B cell (primary cell): ENCODE measurements around the gene MRPL23. TPM values are rescaled to one million over a fixed set of nuclear protein-coding genes. Genes with fewer than 3 reads are reported as not detected.

Experiments
- ATAC-seq: fragments of 200-7000 bp; cut with Tn5 transposase; one replicate; pipeline ENCODE4 v1.10.0; 2021; ENCODE audit warnings: low read depth, mild to moderate bottlenecking, moderate number of reproducible peaks, moderate library complexity
- CTCF ChIA-PET: fragments of 350-600 bp; sonication (Branson Sonifier 250); formaldehyde crosslinking; loops from one replicate; lab custom pipeline; 2021; ENCODE audit warnings: antibody characterized with exemption, inconsistent platforms; lab: Charles Lee
- POLR2A ChIA-PET: fragments of 350-600 bp; sonication (Branson Sonifier 250); formaldehyde crosslinking; loops from one replicate; lab custom pipeline; 2021; ENCODE audit warnings: antibody characterized with exemption; lab: Charles Lee
- DNase-seq: peaks from one replicate; pipeline ENCODE4 v3.0.0; 2013
- H2AFZ ChIP-seq: 2 replicates; pipeline ENCODE4 v1.6.1; 2012; ENCODE audit warnings: mild to moderate bottlenecking, low read depth, low read length; ENCODE audit not compliant: insufficient read depth, poor library complexity, severe bottlenecking
- H3K27ac ChIP-seq, 2 donors: 1 replicate in 1 of 2; 2 replicates in 1 of 2; pipeline ENCODE4 v1.5.1; 2012 to 2013; ENCODE audit warnings: low read length in 2 of 2, mild to moderate bottlenecking in 2 of 2, moderate library complexity in 1 of 2
- H3K27me3 ChIP-seq, 4 experiments: fragments of 200-600 bp in 1 of 4; sonication (generic) in 1 of 4; replicated peaks in 1 of 4; 1 replicate in 2 of 4; 2 replicates in 2 of 4; pipeline versions ENCODE4 v1.6.1 to v1.7.0; 2013 to 2016; ENCODE audit warnings: low read length in 3 of 4, mild to moderate bottlenecking in 2 of 4, mixed read lengths in 1 of 4, moderate library complexity in 1 of 4; ENCODE audit not compliant: insufficient read depth in 4 of 4, control insufficient read depth in 3 of 4; ENCODE audit errors: control extremely low read depth in 1 of 4
- H3K36me3 ChIP-seq, 2 experiments: replicated peaks in 1 of 2; 1 replicate in 1 of 2; 2 replicates in 1 of 2; pipeline versions ENCODE4 v1.6.1 to v1.7.1; 2013; ENCODE audit warnings: low read length in 1 of 2; ENCODE audit not compliant: insufficient read depth in 2 of 2, control insufficient read depth in 1 of 2; ENCODE audit errors: control extremely low read depth in 1 of 2, extremely low read depth in 1 of 2
- H3K4me1 ChIP-seq, 2 donors: fragments of 200-600 bp in 1 of 2; sonication (generic) in 1 of 2; 1 replicate in 1 of 2; 2 replicates in 1 of 2; pipeline versions ENCODE4 v1.5.1 to v1.6.1; 2013 to 2017; ENCODE audit warnings: low read length in 2 of 2; ENCODE audit not compliant: control insufficient read depth in 2 of 2, insufficient read depth in 2 of 2
- H3K4me2 ChIP-seq: replicated peaks from 2 replicates; pipeline ENCODE3; 2012; ENCODE audit warnings: mild to moderate bottlenecking, low read depth, low read length; ENCODE audit not compliant: poor library complexity, severe bottlenecking
- H3K4me3 ChIP-seq, 5 experiments: fragments of 200-600 bp in 1 of 5; sonication (generic) in 1 of 5; 1 replicate in 3 of 5; 2 replicates in 2 of 5; pipeline versions ENCODE4 v1.5.1 to v1.7.0; 2011 to 2016; ENCODE audit warnings: low read length in 4 of 5, mild to moderate bottlenecking in 4 of 5, low read depth in 2 of 5, control low read depth in 1 of 5, moderate library complexity in 1 of 5; ENCODE audit not compliant: insufficient read depth in 1 of 5; ENCODE audit errors: control extremely low read depth in 1 of 5, extremely low read depth in 1 of 5
- H3K79me2 ChIP-seq: fragments of 200-600 bp; sonication (generic); one replicate; pipeline ENCODE4 v1.6.0; 2016; ENCODE audit warnings: low read length; ENCODE audit not compliant: control insufficient read depth, insufficient read depth
- H3K9ac ChIP-seq: fragments of 200-600 bp; sonication (generic); 2 replicates; pipeline ENCODE4 v1.6.1; 2017; ENCODE audit warnings: mild to moderate bottlenecking, low read length, moderate library complexity
- H3K9me3 ChIP-seq, 3 donors: one replicate each; pipeline versions ENCODE4 v1.6.1 to v1.7.1; 2013; ENCODE audit warnings: low read length in 2 of 3; ENCODE audit not compliant: control insufficient read depth in 2 of 3, insufficient read depth in 1 of 3; ENCODE audit errors: control extremely low read depth in 1 of 3
- H4K20me1 ChIP-seq: 2 replicates; pipeline ENCODE4 v1.6.0; 2012; ENCODE audit warnings: mild to moderate bottlenecking, low read length; ENCODE audit not compliant: insufficient read depth, control insufficient read depth, poor library complexity, severe bottlenecking
- H3K27ac Mint-ChIP-seq: one replicate; pipeline ENCODE4 v1.8.0; 2021; ENCODE audit warnings: mixed read lengths
- H3K27me3 Mint-ChIP-seq: one replicate; pipeline ENCODE4 v1.8.0; 2021; ENCODE audit warnings: mixed read lengths
- H3K4me1 Mint-ChIP-seq: one replicate; pipeline ENCODE4 v1.8.0; 2021; ENCODE audit warnings: mixed read lengths
- H3K4me3 Mint-ChIP-seq: one replicate; pipeline ENCODE4 v1.8.0; 2021; ENCODE audit warnings: mixed read lengths
- H3K9me3 Mint-ChIP-seq: one replicate; pipeline ENCODE4 v1.8.0; 2022; ENCODE audit warnings: mixed read lengths; ENCODE audit not compliant: insufficient read depth
- CTCF ChIP-seq: fragments of 200-600 bp; IDR thresholded peaks from one replicate; pipeline ENCODE4 v1.8.0; 2022; ENCODE audit warnings: antibody characterized with exemption, mild to moderate bottlenecking
- EZH2 ChIP-seq: IDR thresholded peaks from 2 replicates; pipeline ENCODE4 v1.6.1; 2012; ENCODE audit warnings: borderline replicate concordance, low read depth, mild to moderate bottlenecking, moderate library complexity, low read length; ENCODE audit not compliant: insufficient read depth, poor library complexity, severe bottlenecking
- WGBS: methylation state at CpG from one replicate; pipeline ENCODE4 v1.1.5; 2013; ENCODE audit warnings: missing lambda C conversion rate; ENCODE audit not compliant: insufficient coverage; 5-methylcytosine and 5-hydroxymethylcytosine counted together
- intact Hi-C: fragments of 100-400 bp; cut with micrococcal nuclease; formaldehyde crosslinking; loops from one replicate; pipeline ENCODE4 v1.10.0; 2022
- polyA plus RNA-seq: library from polyadenylated mRNA; depleted of rRNA; stranded (reverse); fragments of >200 nt; gene quantifications from 2 replicates; pipeline ENCODE4 v1.2.3, GENCODE V29; 2012
- total RNA-seq, 2 donors: library from RNA; stranded (reverse); fragments of 120-200 nt in 1 of 2; gene quantifications; 1 replicate in 1 of 2; 2 replicates in 1 of 2; pipeline versions ENCODE4 v1.2.3 to v1.2.4, GENCODE V29; 2013 to 2022

The MRPL23 gene
- total and polyA plus RNA-seq, 2 donors (not counting 1 experiment from before 2014, with no cell fraction given) = 47.8 to 63.2 TPM

DNA sequence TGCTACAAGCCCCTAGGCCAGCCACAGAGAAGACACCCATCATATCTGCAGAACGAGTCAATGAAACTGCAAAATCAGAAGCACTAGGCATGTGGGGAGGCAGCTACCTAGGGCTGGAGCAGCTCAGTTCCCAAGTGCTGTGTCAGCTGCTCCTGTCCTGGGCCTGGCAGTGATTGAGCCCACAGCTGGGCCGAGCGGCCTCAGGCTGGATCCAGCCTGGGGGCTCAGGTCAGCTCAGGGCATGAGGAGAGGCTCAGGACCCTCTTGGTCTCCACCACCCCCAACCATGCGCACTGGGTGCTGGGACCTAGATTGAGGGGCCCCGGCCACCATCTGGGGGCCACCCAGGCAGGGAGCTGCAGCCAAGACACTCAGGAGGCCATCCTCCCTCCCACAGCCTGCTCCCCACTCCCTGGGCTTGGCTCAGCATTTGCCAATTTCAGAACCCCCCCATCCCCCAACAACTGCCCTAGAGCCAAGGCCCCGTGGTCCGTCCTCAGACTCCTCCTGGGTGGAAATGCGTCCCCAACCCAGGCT is 30.1 kb upstream of the MRPL23 start:
- Histone ChIP-seq H2AFZ (no peak overlapping the region), H3K27me3 (peaks cover 0 to 10% (median 5%) of the 10 kb centered on the region in 4 experiments), H3K4me3 (no peak overlapping the region), H3K27ac (no peak overlapping the region), H3K4me1 (peaks cover 0 to 5% of the 10 kb centered on the region in 2 donors), H3K36me3 (no peaks in the 10 kb centered on the region), H3K79me2 (no peaks in the 10 kb centered on the region), H3K9me3 (no peaks in the 10 kb centered on the region), H4K20me1 (no peaks in the 10 kb centered on the region), H3K4me2 (no peak overlapping the region), H3K9ac (no peak overlapping the region)
- Mint-ChIP-seq H3K4me3 (no peak overlapping the region), H3K27me3 (peaks cover 17% of the 10 kb centered on the region), H3K4me1 (peaks cover 24% of the 10 kb centered on the region), H3K9me3 (no peaks in the 10 kb centered on the region), H3K27ac (peak overlapping the region; percentile 46)
- ChIA-PET CTCF (interaction anchor here (1.0 to 2.4 kb wide), 4 partner anchors 27 to 233 kb away, joined by 3 to 9 read pairs (median 4); no protein-coding TSS in a partner anchor), POLR2A (interaction anchor here (0.6 to 1.4 kb wide), 3 partner anchors 25 to 30 kb away, joined by 4 to 5 read pairs (median 4); partner anchors contain the start of gene PRR33)
- intact Hi-C loops = loop anchor here (5.0 kb wide), 2 partner anchors 35 to 65 kb away; partner anchors contain the start of gene LSP1
- ATAC-seq = peak; percentile 6
- DNase-seq = no peak
- WGBS = 78% methylated on average over 8 of the region's 8 CpGs
- no peak for TF ChIP-seq EZH2
- no peak for TF ChIP-seq CTCF
